NCI-H748 treated with DMSO at 0.1 percent for 48 hours (cell line): ENCODE results near the gene SLC22A7.

ENCODE experiments used
- DNase-seq: peaks from one replicate; lab custom pipeline; 2025; lab: John Stamatoyannopoulos, UW

Gene SLC22A7

GRCh38 chr6:43297644-43298564 is at the start of gene SLC22A7:
Gene SLC22A7, plus strand, starts transcription at chr6:43298260. Its CDS starts 99 bp downstream, at chr6:43298359.
- DNase-seq, result no peak

GRCh38 chr6:43248791-43249190 is 49.3 kb upstream of the SLC22A7 start:
- DNase-seq, result no peak

DNA sequence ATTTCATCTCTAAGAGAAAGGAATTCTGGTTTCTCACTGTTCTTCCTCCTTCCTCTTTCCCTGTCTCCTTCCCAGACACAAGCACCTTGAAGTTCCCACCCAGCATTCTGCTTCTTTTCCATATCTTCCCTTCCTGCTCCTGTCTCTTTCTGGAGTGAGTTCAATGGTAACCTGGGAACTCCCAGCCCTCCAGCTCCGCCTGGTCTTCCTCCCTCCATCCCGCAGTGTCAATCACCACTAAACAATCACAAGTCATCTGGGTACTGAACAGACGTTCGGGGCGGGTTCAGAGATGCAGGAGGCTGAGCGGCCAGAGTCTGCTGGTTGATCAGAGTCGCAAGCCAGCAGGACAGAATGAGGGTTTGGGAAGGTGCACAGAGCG is 47.1 kb upstream of the SLC22A7 start:
- DNase-seq, result no peak

GRCh38 chr6:43253401-43253800 is 44.7 kb upstream of the SLC22A7 start:
- DNase-seq, result no peak

DNA sequence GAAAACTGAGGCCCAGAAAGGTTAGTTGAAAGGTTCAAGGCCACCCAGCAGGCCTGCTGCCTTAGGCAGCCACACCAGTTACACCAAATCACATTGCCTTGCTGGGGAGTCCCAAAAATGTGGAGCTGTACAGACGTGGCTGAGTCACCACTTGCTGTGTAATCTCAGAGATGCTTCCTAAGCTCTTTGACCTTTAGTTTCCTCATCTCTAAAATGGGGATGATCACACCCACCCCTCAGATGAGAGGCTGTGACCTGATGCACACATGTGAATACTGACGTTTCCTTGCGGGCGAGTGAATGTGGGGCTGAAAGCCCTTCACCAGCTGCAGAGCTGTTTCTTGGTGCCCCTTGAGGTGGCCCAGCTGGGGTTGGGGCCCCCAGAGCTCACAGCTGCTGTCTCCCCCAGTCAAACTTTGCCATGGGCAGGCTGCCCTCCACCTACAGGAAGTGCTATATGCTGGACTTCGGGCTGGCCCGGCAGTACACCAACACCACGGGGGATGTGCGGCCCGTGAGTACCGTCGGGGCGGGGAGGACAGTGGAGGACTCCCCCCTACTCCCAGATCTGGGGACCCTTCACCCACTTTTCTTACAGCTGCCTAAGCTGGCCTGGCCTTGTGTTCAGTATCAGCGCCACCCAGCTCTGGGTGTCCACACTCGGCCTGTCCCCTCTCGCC is 43.8 kb upstream of the SLC22A7 start:
- DNase-seq, result no peak

DNA sequence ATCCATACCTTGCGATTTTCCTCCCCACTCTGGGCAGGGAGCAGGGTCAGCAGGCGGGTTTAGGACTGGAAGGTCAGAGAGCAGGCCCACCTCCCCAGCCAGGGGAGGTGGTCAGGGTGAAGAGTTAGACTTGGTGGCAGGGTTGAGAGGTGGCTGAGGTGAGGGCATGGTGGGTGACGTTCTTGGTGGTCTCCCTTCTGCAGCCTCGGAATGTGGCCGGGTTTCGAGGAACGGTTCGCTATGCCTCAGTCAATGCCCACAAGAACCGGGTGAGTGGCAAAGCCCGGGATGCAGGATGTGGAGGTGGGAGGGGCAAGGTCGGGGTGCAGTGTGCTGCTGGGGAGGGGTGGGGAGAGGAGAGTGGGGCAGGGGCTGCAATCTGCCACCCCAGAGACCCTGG is 43.2 kb upstream of the SLC22A7 start:
- DNase-seq, result no peak

GRCh38 chr6:43255408-43256054 is 42.5 kb upstream of the SLC22A7 start:
- DNase-seq, result no peak

DNA sequence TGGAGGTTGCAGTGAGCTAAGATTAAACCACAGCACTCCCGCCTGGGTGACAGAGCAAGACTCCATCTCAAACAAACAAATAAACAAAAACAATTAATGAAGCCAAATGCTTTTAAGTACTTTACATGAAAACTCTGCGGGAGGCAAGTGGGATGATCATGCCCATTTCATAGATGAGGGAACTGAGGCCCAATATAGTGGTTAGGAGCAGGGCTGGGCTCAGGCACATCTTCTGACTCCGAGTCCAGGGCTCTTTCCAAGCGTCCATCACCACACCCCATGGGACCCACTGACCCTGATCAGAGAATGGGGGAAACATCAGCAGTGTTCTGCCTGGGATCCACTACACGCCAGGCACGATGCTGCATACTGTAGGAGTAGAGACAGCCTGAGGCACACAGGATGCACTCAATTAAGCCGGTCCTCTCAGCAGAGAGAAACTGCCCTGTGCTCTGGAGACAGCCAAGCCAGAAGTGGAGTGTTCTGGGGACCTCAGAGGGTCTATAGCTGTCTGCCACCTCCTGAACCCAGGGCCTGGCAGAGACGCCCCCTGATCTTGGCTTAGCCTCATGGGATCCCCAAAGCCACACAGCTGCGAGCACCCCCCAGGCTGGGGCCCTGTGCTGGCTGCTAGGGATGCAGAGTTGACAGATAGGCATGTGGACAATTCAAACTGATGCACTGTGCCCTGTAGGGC is 41.2 kb upstream of the SLC22A7 start:
- no peak for DNase-seq

DNA sequence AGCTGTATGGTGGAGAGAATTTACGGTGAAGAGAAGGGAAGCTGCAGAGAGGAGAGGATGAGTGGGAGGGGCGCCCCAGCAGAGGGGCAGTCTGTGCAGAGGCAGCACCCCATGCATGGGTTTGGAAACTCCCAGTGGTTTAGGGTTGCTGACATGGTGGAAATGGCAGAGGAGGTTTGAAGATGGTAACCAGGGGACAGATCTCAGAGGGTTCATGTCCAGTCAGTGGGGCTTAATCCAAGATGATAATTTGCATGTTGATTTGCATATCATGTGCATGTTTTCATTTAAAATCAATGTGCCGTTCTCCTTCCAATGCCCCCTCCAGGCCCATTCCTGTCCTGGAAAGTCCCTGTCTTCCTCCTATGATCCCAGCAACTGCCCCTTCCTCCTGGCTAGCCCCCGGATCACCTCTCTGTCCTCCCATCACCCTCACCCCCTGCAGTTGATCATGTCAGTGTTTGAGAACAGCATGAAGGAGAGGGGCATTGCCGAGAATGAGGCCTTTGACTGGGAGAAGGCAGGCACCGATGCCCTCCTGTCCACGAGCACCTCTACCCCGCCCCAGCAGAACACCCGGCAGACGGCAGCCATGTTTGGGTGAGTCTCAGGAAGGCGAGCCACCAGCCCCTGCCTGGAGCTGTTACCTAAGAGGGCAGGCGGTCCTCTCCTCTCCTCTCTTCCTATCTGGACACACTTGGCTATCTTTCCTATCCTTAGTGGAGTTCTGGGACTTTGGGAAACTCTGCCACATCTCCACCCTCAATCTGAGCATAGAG is 40.5 kb upstream of the SLC22A7 start:
- no peak for DNase-seq

GRCh38 chr6:43258180-43258579 is 39.9 kb upstream of the SLC22A7 start:
- DNase-seq, result no peak

DNA sequence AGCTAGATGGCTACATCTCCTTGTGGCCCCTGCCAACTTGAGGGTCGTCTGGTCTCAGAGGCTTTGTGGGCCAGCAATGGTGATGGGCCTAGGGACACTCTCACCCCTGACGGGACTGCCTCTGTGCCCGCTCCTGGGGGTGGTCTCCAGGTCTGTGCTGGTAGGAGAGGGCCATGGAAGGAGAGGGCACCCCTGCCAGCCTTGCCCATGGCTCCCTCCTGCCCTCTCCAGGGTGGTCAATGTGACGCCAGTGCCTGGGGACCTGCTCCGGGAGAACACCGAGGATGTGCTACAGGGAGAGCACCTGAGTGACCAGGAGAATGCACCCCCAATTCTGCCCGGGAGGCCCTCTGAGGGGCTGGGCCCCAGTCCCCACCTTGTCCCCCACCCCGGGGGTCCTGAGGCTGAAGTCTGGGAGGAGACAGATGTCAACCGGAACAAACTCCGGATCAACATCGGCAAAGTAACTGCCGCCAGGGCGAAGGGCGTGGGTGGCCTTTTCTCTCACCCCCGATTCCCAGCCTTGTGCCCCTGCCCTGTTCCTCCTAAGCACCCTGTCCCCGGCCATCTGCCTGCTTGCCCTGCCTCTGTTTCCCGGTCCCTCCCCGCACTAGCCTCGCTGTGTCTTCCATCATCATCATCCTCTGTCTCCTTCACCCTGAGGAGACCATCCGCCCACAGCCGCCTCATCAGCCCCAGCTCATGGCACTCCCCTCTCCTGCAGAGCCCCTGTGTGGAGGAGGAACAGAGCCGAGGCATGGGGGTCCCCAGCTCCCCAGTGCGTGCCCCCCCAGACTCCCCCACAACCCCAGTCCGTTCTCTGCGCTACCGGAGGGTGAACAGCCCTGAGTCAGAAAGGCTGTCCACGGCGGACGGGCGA is 39.0 kb upstream of the SLC22A7 start:
- DNase-seq, result no peak

- no peak for DNase-seq
These were observed 37.3 kb upstream of the SLC22A7 start for GRCh38 chr6:43260791-43261190.

DNA sequence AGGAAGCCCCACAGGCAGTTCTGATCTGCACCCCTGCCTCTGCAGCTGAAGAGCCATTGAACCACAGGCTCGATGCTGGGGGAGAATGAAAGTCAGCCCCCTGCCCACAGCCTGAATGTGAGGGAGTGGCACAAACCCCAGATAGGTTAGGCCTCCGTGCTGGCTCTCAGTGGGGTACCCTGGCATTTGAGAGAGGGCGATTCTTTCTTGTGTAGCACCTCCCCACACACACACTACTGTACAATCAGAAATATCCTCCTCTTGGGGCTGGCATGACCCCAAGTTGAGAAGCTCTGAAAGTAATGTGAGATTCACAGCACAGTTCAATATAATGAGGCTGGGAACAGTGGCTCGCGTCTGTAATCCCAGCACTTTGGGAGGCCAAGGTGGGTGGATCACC is 36.9 kb upstream of the SLC22A7 start:
- no peak for DNase-seq

GRCh38 chr6:43262000-43262779 is 35.9 kb upstream of the SLC22A7 start:
- DNase-seq, result no peak

DNA sequence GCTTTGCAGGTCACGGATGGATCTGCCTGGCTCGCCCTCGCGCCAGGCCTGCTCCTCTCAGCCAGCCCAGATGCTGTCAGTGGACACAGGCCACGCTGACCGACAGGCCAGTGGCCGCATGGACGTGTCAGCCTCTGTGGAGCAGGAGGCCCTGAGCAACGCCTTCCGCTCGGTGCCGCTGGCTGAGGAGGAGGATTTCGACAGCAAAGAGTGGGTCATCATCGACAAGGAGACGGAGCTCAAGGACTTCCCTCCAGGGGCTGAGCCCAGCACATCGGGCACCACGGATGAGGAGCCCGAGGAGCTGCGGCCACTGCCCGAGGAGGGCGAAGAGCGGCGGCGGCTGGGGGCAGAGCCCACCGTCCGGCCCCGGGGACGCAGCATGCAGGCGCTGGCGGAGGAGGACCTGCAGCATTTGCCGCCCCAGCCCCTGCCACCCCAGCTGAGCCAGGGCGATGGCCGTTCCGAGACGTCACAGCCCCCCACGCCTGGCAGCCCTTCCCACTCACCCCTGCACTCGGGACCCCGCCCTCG is 35.2 kb upstream of the SLC22A7 start:
- DNase-seq, result no peak

DNA sequence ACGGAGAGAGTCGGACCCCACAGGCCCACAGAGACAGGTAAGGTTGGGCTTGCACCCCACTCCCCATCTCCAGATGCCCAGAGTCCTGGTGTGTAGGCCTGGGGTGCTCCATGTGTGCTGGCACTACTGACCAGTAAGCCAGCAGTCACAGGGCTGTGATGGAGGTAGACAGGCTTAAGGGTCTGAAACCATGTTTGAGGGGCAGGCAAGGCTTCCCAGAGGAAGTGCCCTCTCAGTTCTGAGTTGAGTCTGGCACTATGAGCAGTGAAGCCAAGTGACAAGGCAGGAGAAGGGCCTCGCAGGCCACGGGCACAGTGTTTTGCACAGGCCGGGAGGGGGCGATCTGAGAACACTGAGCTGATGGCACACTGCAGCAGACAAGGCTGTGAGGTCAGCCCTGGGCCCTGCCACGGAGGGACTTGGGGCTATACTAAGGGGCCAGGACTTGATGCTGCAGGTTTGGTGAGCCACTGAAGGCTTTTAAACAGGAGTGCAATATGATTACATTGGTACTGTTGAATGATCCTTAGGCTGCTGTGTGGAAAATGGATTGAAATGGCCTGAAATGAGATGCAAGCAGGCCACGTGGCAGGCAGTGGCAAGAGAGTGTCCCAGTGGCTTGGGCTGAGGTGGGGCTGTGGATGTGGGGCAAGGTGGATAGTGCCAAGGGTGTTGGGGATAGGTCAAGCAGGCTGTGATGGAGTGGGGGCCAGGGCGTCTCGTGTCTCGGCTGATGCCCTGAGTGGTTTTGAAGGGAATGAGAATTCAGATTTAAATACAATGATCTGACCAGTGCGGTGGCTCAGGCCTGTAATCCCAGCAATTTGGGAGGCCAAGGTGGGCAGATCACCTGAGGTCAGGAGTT is 34.5 kb upstream of the SLC22A7 start:
- DNase-seq, result no peak

DNA sequence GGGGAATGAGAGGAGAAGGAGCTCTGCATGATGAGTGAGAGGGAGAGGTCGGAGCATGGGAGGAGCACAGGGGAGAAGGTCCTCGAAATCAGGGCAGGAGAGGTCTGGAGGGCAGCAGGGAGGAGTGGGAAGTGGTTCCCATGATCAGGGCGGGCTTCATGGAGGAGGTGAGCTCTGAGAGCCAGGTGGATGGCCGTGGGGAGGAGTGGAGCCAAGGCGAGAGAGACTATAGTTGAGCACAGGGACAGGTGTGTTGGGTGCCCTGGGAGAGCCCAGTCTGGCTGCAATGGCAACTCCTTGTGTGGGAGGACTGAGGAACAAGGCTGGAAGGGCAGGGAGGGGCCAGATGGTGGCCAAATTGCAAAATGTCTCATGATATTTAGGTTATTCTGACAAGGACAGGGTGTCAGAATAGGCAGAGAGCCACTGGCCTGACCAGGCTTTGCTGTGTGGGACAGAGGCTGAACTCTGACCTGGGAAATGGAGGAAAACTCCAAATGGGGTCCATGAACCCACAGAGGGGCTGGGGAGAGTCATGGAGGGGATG is 33.4 kb upstream of the SLC22A7 start:
- no peak for DNase-seq

GRCh38 chr6:43265564-43265963 is 32.5 kb upstream of the SLC22A7 start:
- no peak for DNase-seq
